ENCODE results near the gene STK4.

Gene STK4

GRCh38 chr20:45029884-45030283 is 63.6 kb downstream of the STK4 start:
- DNase-seq (ENCODE audit: low read depth): no peak

DNA sequence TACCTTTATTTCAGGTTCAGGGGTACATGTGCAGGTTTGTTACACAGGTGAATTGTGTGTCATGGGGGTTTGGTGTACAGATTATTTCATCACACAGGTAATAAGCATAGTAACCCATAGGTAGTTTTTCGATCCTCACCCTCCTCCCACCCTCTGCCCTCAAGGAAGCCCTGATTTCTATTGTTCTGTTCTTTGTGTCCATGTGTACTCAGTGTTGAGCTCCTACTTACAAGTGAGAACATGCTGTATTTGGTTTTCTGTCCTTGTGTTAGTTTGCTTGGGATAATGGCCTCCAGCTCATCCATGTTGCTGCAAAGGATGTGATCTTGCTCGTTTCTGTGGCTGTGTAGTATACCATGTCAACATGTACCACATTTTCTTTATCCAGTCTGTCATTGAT is 66.0 kb downstream of the STK4 start:
- DNase-seq (ENCODE audit: low read depth): no peak

DNA sequence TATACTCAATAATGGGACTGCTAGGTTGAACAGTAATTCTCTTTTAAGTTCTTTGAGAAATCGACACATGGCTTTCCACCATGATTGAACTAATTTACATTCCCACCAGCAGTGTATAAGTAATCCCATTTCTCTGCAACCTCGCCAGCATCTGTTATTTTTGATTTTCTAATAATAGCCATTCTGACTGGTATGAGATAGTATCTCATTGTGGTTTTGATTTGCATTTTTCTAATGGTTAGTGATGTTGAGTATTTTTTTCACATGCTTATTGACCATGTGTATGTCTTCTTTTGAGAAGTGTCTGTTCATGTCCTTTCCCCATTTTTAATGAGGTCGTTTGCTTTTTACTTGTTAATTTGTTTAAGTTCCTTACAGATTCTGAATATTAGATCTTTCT is 66.5 kb downstream of the STK4 start:
- no peak for DNase-seq (ENCODE audit: low read depth)

DNA sequence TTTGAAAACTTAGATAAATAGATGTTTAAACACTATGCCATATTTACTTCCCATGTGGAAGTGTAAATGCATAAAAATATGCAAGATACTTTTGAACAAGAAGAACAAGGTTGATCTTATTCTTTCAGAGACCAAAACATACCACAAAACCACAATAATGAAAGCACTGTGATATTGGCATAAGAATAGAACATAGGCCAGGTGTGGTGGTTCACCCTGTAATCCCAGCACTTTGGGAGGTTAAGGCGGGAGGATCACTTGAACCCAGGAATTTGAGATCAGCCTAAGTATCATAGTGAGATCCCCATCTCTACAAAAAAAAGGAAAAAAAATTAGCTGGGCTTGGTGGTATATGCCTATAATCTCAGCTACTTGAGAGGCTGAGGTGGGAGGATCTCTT is 68.1 kb downstream of the STK4 start:
- DNase-seq (ENCODE audit: low read depth): no peak

- no peak for DNase-seq (ENCODE audit: low read depth)
Measured at GRCh38 chr20:45036044-45036755, 69.9 kb downstream of the STK4 start.

DNA sequence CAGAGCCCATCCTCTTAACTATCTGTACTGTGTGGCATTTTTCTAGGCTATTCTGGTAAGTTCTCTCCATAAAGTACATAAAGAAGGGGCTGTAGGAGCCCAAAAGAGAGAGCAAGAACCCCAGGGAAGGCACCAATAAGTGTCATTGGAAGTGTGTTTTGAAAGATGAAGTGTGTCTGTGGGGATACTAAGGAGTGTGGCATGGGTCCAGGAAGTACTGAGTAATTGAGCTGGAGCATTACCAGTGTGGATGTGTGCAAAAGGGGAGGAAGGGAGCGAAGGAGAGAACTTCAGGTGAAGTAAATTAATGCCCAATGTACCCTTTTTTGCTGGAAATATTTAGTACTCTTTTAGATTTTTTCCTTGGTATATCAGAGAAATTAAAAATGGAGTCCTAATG is 70.7 kb downstream of the STK4 start:
- DNase-seq (ENCODE audit: low read depth): no peak

DNA sequence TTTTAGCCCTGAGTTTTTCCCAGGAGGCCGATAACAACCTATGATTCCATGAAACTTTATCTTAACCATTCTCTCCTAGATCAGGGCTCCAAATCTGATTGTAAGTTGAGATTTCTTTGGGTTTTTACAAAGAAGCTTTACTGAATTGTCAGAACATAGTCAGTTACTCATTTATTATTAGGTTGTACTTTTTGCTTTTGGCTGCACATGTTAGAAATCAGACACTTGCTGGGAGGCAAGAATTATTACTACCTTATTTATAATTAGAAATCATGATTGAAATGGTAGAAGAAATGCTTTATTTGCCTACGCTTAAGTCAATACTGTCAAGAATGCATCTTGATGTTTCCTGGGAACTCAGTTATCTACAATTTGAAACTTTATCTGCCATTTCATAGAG is 71.3 kb downstream of the STK4 start:
- DNase-seq (ENCODE audit: low read depth): no peak

GRCh38 chr20:45038745-45039474 is 72.6 kb downstream of the STK4 start:
- no peak for DNase-seq (ENCODE audit: low read depth)

DNA sequence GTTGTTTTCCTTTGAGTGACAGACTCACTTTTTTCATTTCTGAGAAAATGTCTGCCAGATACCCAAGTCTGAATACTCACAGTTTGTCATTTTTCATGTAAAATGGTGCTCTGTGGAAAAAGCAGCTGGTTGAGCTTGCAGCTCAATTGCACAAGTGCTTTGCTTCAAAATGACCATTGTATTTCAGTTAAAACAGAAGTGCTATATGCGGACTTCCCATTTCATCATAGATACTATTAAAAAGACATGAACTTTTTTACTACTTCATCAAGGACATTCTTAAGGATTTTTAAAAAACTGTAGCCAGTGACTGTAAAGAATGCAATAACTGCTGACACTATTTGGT is 73.1 kb downstream of the STK4 start:
- DNase-seq (ENCODE audit: low read depth): no peak

- no peak for DNase-seq (ENCODE audit: low read depth)
Measured at GRCh38 chr20:45041464-45042337, 75.4 kb downstream of the STK4 start.

- DNase-seq (ENCODE audit: low read depth): no peak
Measured at GRCh38 chr20:45042978-45043377, 76.7 kb downstream of the STK4 start.

GRCh38 chr20:45044084-45044573 is 77.8 kb downstream of the STK4 start:
- no peak for DNase-seq (ENCODE audit: low read depth)

- no peak for DNase-seq (ENCODE audit: low read depth)
Measured at GRCh38 chr20:45044601-45045000, 78.3 kb downstream of the STK4 start.

GRCh38 chr20:45047581-45048119 is 81.3 kb downstream of the STK4 start:
- no peak for DNase-seq (ENCODE audit: low read depth)

DNA sequence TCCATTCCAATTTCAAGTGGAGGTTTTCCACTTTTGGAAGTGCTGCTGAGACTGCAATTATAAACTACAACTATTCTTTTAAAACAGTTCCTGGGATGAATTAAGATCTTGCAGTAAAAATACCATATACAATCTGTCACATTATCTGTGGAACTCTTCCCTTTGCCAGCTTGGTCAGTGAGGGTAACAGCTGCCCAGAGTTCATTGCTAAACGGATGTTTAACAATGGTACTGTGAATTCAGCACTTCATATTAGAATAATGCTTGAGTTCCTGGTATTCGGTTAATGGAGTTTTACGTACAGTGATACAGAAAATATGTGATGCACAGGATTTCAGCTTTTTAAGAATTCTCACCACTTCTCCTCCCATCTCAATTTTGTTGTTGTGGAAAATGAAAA is 83.1 kb downstream of the STK4 start:
- DNase-seq (ENCODE audit: low read depth): no peak

GRCh38 chr20:45049904-45050471 is 83.7 kb downstream of the STK4 start:
- no peak for DNase-seq (ENCODE audit: low read depth)

- no peak for DNase-seq (ENCODE audit: low read depth)
Measured at GRCh38 chr20:45051204-45052060, 85.1 kb downstream of the STK4 start.

GRCh38 chr20:45052698-45053429 is 86.6 kb downstream of the STK4 start:
- peak; percentile 76 for DNase-seq (ENCODE audit: low read depth)

- DNase-seq (ENCODE audit: low read depth): no peak
Measured at GRCh38 chr20:45053430-45054351, 87.4 kb downstream of the STK4 start.
